Keratinocyte (primary cell): ENCODE data around the gene C5.

Source experiments
- EZH2 ChIP-seq: IDR thresholded peaks from one replicate; pipeline ENCODE4 v1.6.1; 2012; ENCODE audit warnings: inconsistent platforms, mild to moderate bottlenecking, low read length, moderate library complexity
- TF ChIP-seq, protein P1 (sequence below), 3 experiments: IDR thresholded peaks in 1 of 3; conservative IDR thresholded peaks in 1 of 3; optimal IDR thresholded peaks in 1 of 3; 2 replicates in 2 of 3; 3 replicates in 1 of 3; pipeline versions ENCODE3 to v1.5.1; 2011; ENCODE audit warnings: low read length in 3 of 3, mild to moderate bottlenecking in 3 of 3, moderate library complexity in 2 of 3, control low read depth in 1 of 3, inconsistent platforms in 1 of 3; ENCODE audit not compliant: insufficient read depth in 2 of 3; ENCODE audit errors: extremely low read depth in 1 of 3

DNA sequence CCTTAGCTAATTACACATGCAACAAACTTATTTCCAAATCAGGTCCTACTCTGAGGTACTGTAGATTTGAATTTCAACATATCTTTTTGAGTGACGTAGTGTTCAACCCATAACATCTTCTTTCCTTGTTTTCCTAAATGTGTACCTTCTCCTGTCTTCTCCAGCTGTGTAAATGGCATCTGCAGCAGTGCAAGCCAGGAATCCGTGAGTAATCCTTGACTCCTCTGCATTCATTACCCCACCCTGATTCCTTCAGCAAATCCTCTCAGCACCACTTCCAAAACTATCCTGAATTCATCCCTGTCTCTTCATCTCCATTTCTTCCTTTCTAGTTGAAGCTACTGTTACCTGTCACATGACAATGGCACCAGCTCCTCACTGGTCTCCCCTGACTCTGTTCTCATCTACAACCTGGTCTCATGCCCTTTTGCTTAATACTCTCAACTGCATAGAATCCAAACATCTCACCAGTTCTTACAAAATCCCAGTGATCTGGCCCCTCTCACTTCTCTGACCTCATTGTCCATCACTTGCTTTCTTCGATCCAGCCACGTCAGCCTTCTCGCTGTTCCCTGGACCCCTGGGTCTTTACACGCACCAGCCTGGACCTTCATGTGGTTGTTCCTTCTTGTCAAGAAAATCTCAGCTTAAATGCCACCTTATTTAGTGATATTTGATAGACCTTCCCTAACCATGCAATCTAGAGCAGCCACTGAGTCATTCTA is 108.9 kb downstream of the C5 start:
- TF ChIP-seq EZH2: no peak
- TF ChIP-seq, protein P1, sequence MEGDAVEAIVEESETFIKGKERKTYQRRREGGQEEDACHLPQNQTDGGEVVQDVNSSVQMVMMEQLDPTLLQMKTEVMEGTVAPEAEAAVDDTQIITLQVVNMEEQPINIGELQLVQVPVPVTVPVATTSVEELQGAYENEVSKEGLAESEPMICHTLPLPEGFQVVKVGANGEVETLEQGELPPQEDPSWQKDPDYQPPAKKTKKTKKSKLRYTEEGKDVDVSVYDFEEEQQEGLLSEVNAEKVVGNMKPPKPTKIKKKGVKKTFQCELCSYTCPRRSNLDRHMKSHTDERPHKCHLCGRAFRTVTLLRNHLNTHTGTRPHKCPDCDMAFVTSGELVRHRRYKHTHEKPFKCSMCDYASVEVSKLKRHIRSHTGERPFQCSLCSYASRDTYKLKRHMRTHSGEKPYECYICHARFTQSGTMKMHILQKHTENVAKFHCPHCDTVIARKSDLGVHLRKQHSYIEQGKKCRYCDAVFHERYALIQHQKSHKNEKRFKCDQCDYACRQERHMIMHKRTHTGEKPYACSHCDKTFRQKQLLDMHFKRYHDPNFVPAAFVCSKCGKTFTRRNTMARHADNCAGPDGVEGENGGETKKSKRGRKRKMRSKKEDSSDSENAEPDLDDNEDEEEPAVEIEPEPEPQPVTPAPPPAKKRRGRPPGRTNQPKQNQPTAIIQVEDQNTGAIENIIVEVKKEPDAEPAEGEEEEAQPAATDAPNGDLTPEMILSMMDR (optimal IDR thresholded peaks at IDR 0.05 in 1 of 3, IDR thresholded peaks at IDR 0.05 in 1 of 3, conservative IDR thresholded peaks at IDR 0.05 in 1 of 3; ENCODE audit: extremely low read depth in 1 of 3, insufficient read depth in 2 of 3, low read length in 3 of 3): no peak
